ENCODE results near the gene CACFD1. TPM values are rescaled to one million over a fixed set of nuclear protein-coding genes. Genes with fewer than 3 reads are reported as not detected.

CACFD1 gene
- total RNA-seq, 1 experiment from 2014 or later = 10.6 TPM

DNA sequence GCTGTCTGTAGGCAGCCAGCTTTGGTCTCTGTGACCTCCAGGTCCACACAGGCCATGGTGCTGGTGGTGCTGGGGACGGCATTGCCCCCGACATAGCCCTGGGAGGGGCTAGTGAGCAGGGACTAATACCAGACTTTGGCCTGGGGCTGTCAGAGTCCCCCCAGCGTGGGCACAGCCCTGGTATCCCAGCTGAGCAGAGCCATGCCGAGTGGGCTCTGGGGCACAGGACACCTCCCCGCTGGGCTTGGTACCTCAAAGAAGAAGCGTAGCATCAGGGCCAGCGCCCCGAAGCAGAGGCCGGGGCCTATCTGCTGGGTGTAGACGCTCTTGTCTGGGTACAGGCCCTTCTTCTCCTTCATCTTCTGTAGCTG lies 55.4 kb downstream of the CACFD1 start:
- no peak overlapping the region for H3K4me3 ChIP-seq (ENCODE audit: low read depth, low read length, poor library complexity, severe bottlenecking)
- no peaks in the 10 kb centered on the region for H3K4me1 ChIP-seq (ENCODE audit: insufficient read depth, low read length, poor library complexity, severe bottlenecking)
- no TSS peak for BruUV-seq (replicated peaks)
- ChIA-PET POLR2A (ENCODE audit: low non-redundant PET) (no interaction called here), CTCF (no interaction called here)
- no peaks in the 10 kb centered on the region for H3K36me3 ChIP-seq (ENCODE audit: insufficient read depth, low read length, poor library complexity, severe bottlenecking)
- DNase-seq (ENCODE audit: low spot score) = no peak
- H3K27me3 ChIP-seq (replicated peaks; ENCODE audit: insufficient read depth, low read depth, low read length, poor library complexity) = no peaks in the 10 kb centered on the region
- intact Hi-C loops (cut with micrococcal nuclease; ENCODE audit: unreplicated experiment) = no loop called here
- no peak overlapping the region for H3K27ac ChIP-seq (ENCODE audit: low read depth, low read length, poor library complexity, severe bottlenecking)
- no peak for TF ChIP-seq EZH2 (IDR thresholded peaks at IDR 0.05; ENCODE audit: borderline replicate concordance, low read depth, low read length, poor library complexity, severe bottlenecking)
- TF ChIP-seq, protein P1, sequence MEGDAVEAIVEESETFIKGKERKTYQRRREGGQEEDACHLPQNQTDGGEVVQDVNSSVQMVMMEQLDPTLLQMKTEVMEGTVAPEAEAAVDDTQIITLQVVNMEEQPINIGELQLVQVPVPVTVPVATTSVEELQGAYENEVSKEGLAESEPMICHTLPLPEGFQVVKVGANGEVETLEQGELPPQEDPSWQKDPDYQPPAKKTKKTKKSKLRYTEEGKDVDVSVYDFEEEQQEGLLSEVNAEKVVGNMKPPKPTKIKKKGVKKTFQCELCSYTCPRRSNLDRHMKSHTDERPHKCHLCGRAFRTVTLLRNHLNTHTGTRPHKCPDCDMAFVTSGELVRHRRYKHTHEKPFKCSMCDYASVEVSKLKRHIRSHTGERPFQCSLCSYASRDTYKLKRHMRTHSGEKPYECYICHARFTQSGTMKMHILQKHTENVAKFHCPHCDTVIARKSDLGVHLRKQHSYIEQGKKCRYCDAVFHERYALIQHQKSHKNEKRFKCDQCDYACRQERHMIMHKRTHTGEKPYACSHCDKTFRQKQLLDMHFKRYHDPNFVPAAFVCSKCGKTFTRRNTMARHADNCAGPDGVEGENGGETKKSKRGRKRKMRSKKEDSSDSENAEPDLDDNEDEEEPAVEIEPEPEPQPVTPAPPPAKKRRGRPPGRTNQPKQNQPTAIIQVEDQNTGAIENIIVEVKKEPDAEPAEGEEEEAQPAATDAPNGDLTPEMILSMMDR (conservative IDR thresholded peaks at IDR 0.05; ENCODE audit: low read depth, low read length) = no peak
- H3K9me3 ChIP-seq (ENCODE audit: low read depth, low read length, poor library complexity, severe bottlenecking) = no peaks in the 10 kb centered on the region

DNA sequence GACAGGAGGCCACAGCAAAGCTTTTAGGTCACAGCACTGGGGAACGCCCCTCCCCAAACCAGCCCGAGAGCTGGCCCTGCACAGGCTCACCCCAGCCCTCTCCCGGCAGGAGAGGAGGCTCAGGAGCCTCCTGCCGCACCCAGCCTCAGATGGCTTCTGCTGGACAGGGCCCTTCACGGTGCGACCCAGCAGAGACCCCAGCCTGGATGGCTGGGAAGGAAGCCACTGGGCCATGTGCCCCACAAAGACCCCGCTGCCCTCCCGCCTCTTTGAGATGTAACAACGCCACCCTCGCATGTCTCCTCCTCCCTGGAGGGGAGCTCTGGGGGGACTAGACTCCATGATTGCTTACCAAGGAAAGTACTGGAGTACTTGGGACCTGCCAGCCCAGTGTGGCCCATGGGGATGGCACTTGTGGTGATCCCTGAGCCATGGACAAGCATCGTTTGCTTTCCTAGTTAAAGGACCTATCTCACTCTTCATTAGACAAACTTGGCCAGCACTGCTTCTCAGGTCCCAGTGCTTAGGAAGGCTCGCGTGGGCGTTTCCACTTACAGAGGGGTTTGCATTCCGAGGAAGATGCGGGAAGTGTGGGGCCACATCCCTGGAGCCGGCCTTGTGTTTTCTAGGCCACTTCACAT lies 56.0 kb downstream of the CACFD1 start:
- Histone ChIP-seq H3K4me1 (ENCODE audit: insufficient read depth, low read length, poor library complexity, severe bottlenecking) (no peaks in the 10 kb centered on the region), H3K36me3 (ENCODE audit: insufficient read depth, low read length, poor library complexity, severe bottlenecking) (no peaks in the 10 kb centered on the region), H3K27me3 (replicated peaks; ENCODE audit: insufficient read depth, low read depth, low read length, poor library complexity) (no peaks in the 10 kb centered on the region), H3K9me3 (ENCODE audit: low read depth, low read length, poor library complexity, severe bottlenecking) (no peaks in the 10 kb centered on the region), H3K27ac (ENCODE audit: low read depth, low read length, poor library complexity, severe bottlenecking) (no peak overlapping the region), H3K4me3 (ENCODE audit: low read depth, low read length, poor library complexity, severe bottlenecking) (no peak overlapping the region)
- intact Hi-C loops (cut with micrococcal nuclease; ENCODE audit: unreplicated experiment) = no loop called here
- DNase-seq (ENCODE audit: low spot score) = no peak
- ChIA-PET CTCF (no interaction called here), POLR2A (ENCODE audit: low non-redundant PET) (no interaction called here)
- TF ChIP-seq, protein P1 (conservative IDR thresholded peaks at IDR 0.05; ENCODE audit: low read depth, low read length) = no peak
- TF ChIP-seq EZH2 (IDR thresholded peaks at IDR 0.05; ENCODE audit: borderline replicate concordance, low read depth, low read length, poor library complexity, severe bottlenecking) = no peak
- no TSS peak for BruUV-seq (replicated peaks)

DNA sequence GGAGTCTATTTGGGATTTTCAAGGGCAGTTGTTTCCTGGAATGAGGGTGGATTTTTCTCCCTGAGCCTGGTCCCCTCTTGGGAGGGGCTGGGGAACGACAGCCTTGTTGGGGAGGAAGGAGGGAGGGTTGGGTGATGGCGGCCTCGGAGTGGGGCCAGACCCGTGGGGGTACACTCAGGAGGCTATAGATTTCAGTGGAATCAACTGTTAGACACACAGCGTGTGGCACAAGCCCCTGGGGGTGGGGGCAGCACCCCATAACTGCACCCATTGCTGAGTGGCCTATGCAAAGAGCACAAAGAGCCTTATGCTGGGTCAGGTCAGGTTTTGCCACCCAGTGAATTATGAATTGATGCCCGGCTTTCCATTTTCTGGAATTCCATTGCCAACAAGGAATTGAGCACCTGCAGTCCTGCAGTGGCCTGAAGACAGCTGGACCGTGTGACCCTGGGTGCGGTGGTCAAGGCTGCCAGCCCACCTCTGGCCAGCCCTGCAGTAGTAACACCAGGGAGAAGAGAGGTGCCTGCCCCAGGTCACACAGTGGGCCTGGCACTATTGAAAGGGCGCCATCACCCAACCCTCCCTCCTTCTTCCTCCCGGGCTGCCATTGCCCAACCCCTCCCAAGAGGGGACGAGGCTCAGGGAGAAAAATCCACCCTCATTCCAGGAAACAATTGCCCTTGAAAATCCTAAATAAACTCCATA lies 56.6 kb downstream of the CACFD1 start:
- POLR2A ChIA-PET (ENCODE audit: low non-redundant PET) = no interaction called here
- Histone ChIP-seq H3K36me3 (ENCODE audit: insufficient read depth, low read length, poor library complexity, severe bottlenecking) (no peaks in the 10 kb centered on the region), H3K27me3 (replicated peaks; ENCODE audit: insufficient read depth, low read depth, low read length, poor library complexity) (no peaks in the 10 kb centered on the region), H3K27ac (ENCODE audit: low read depth, low read length, poor library complexity, severe bottlenecking) (no peak overlapping the region), H3K4me3 (ENCODE audit: low read depth, low read length, poor library complexity, severe bottlenecking) (no peak overlapping the region), H3K4me1 (ENCODE audit: insufficient read depth, low read length, poor library complexity, severe bottlenecking) (no peaks in the 10 kb centered on the region), H3K9me3 (ENCODE audit: low read depth, low read length, poor library complexity, severe bottlenecking) (no peaks in the 10 kb centered on the region)
- DNase-seq (ENCODE audit: low spot score) = no peak
- intact Hi-C loops (cut with micrococcal nuclease; ENCODE audit: unreplicated experiment) = no loop called here
- TF ChIP-seq, protein P1 (conservative IDR thresholded peaks at IDR 0.05; ENCODE audit: low read depth, low read length) = no peak
- no peak for TF ChIP-seq EZH2 (IDR thresholded peaks at IDR 0.05; ENCODE audit: borderline replicate concordance, low read depth, low read length, poor library complexity, severe bottlenecking)
- BruUV-seq (replicated peaks) = no TSS peak
- CTCF ChIA-PET = no interaction called here
